ENCODE results near the gene ANAPC7. TPM values are rescaled to one million over a fixed set of nuclear protein-coding genes. Genes with fewer than 3 reads are reported as not detected.

ANAPC7 gene
- total RNA-seq, 1 donor from 2014 or later, result 77.8 TPM

DNA sequence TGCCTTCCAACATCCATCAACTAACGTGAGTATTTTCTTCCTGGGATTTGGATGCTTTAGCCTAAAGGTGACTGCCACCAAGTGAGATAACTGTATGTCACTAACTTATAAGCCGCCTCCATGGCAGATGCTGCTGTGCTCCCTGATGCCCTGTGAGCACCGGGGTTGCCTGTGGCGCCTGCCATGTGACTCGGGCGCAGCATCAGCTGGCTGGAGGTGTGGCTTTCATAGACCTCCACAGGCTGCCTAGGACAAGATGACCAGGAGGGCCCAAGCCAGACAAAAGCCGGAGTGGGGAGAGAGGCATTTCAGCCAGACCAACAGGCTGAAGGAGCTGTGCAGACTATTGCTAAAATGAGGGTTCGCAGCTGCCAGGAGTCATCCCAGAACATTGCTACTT, 55.7 kb downstream of the ANAPC7 start:
- no peak overlapping the region for H3K4me3 Mint-ChIP-seq
- H3K27ac Mint-ChIP-seq, result peak overlapping the region; percentile 7
- H3K36me3 Mint-ChIP-seq, result peaks cover 39% of the 10 kb centered on the region
- H3K9me3 Mint-ChIP-seq, result no peaks in the 10 kb centered on the region
- TF ChIP-seq, protein P1, sequence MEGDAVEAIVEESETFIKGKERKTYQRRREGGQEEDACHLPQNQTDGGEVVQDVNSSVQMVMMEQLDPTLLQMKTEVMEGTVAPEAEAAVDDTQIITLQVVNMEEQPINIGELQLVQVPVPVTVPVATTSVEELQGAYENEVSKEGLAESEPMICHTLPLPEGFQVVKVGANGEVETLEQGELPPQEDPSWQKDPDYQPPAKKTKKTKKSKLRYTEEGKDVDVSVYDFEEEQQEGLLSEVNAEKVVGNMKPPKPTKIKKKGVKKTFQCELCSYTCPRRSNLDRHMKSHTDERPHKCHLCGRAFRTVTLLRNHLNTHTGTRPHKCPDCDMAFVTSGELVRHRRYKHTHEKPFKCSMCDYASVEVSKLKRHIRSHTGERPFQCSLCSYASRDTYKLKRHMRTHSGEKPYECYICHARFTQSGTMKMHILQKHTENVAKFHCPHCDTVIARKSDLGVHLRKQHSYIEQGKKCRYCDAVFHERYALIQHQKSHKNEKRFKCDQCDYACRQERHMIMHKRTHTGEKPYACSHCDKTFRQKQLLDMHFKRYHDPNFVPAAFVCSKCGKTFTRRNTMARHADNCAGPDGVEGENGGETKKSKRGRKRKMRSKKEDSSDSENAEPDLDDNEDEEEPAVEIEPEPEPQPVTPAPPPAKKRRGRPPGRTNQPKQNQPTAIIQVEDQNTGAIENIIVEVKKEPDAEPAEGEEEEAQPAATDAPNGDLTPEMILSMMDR (conservative IDR thresholded peaks at IDR 0.05), result no peak
- no peaks in the 10 kb centered on the region for H3K4me1 Mint-ChIP-seq (ENCODE audit: unreplicated experiment)
- DNase-seq (ENCODE audit: extremely low spot score, unreplicated experiment), result no peak
- H3K27me3 Mint-ChIP-seq, result no peaks in the 10 kb centered on the region

DNA sequence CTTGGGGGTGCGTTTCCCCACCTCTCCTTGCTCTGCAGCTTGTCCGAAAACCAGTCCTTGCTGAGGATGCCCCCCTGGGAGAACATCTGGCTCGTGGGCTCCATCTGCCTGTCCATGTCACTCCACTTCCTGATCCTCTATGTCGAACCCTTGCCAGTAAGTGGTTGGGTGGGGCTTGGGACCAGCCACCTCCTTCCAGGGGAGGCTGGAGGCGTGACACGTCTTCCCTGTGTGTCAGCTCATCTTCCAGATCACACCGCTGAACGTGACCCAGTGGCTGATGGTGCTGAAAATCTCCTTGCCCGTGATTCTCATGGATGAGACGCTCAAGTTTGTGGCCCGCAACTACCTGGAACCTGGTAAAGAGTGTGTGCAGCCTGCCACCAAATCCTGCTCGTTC, 57.5 kb downstream of the ANAPC7 start:
- H3K4me3 Mint-ChIP-seq, result no peak overlapping the region
- H3K27me3 Mint-ChIP-seq, result no peaks in the 10 kb centered on the region
- no peak for DNase-seq (ENCODE audit: extremely low spot score, unreplicated experiment)
- no peaks in the 10 kb centered on the region for H3K9me3 Mint-ChIP-seq
- TF ChIP-seq, protein P1 (conservative IDR thresholded peaks at IDR 0.05), result no peak
- no peaks in the 10 kb centered on the region for H3K4me1 Mint-ChIP-seq (ENCODE audit: unreplicated experiment)
- H3K36me3 Mint-ChIP-seq, result peaks cover 49% of the 10 kb centered on the region
- H3K27ac Mint-ChIP-seq, result peak overlapping the region; percentile 97

DNA sequence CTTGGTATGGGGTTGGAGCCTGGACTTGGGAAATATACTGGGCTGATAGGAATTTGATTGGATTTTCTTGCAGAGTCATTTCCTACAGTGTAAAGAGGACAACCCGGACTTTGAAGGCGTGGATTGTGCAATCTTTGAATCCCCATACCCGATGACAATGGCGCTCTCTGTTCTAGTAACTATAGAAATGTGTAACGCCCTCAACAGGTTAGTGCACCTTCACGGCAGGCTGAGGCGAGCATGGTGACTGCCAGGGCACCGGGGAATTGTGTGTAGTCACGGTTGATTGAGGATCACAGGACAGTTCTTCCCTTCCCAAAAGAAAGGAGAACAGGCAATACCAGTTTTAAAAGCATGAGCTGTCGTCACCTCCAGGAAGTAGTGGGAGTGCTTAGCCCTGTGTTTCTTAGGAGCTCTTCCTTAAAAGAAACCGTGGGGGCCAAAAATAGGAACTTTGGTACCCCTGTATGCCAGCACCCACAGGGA, 58.3 kb downstream of the ANAPC7 start:
- Mint-ChIP-seq H3K9me3 (no peaks in the 10 kb centered on the region), H3K36me3 (peaks cover 49% of the 10 kb centered on the region), H3K4me3 (peak overlapping the region; percentile 40), H3K27me3 (no peaks in the 10 kb centered on the region), H3K4me1 (ENCODE audit: unreplicated experiment) (no peaks in the 10 kb centered on the region), H3K27ac (peak overlapping the region; percentile 97)
- TF ChIP-seq, protein P1 (conservative IDR thresholded peaks at IDR 0.05), result no peak
- no peak for DNase-seq (ENCODE audit: extremely low spot score, unreplicated experiment)

DNA sequence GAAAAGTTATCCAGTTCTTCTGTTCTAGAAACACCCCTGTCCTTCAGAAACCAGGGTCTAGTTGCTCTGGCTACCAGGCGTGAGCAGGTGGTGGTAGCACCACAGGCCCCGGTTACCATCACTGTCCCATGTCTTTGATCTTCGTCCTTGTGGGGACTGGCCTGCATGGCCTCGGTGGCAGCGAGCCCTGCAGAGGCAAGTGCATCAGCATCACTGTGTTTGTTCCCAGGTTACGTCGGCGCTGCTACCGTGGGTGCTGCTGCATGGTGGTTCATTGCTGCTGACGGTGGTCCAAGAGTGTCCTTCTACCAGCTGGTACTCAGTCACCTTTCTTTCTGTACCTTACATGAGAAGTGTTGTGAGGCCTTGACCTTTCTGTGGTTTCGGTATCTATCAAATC, 58.9 kb downstream of the ANAPC7 start:
- H3K36me3 Mint-ChIP-seq, result peaks cover 53% of the 10 kb centered on the region
- peak overlapping the region; percentile 97 for H3K27ac Mint-ChIP-seq

DNA sequence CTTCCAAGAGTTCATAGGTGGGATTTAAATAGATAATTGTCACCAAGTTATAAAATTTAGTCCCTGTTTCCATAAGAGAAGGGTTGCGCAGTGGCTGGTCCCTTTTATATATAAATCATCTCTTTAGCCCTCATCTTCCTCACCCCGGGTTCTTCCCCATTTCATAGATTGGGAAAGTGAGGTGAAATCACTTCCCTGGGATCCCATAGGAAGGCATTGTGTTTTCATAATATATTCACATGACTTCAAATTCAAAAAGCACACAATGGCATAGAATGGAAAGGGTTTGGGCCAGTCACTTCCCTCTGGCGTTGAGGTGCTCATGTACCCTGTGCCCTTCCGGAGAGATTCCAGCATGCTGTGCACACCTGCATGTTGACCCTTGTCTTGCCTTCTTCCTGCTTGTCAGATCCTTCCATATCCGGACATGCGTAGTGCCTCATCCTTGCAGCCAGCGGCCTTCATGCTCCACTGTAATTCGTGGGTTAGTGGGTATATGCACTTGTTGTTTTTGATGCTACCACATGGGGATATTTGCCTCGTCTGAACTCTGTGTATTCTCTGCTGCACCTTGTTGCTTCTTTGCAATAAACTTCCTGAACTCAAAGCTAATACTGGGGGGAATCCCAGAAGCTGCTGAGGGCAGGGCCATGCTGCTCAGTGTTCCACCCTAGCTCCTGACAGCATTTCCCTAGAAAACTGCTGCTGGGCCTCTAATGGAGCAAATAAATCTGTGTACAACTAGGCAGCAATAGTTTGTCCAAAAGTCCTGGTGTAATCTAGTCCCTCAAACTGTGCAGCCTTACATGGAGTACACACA, 59.6 kb downstream of the ANAPC7 start:
- Mint-ChIP-seq H3K27ac (peak overlapping the region; percentile 63), H3K36me3 (peaks cover 56% of the 10 kb centered on the region), H3K27me3 (no peaks in the 10 kb centered on the region)

More for the DNA sequence above, 58.9 kb downstream of the ANAPC7 start:
- TF ChIP-seq, protein P1 (conservative IDR thresholded peaks at IDR 0.05), result no peak
- Mint-ChIP-seq H3K4me3 (no peak overlapping the region), H3K9me3 (no peaks in the 10 kb centered on the region), H3K4me1 (ENCODE audit: unreplicated experiment) (no peaks in the 10 kb centered on the region), H3K27me3 (no peaks in the 10 kb centered on the region)
- peak; percentile 32 for DNase-seq (ENCODE audit: extremely low spot score, unreplicated experiment)

More for the DNA sequence above, 59.6 kb downstream of the ANAPC7 start:
- TF ChIP-seq, protein P1 (conservative IDR thresholded peaks at IDR 0.05), result no peak
- no peak overlapping the region for H3K4me3 Mint-ChIP-seq
- H3K4me1 Mint-ChIP-seq (ENCODE audit: unreplicated experiment), result no peaks in the 10 kb centered on the region
- DNase-seq (ENCODE audit: extremely low spot score, unreplicated experiment), result no peak
- no peaks in the 10 kb centered on the region for H3K9me3 Mint-ChIP-seq
